Measurements from ENCODE around the gene FBXW10.
"Not testable (repeated sequence)": the region's sequence is repeated elsewhere in the genome, so short reads cannot be mapped to it uniquely, and the experiment has no call there.

Gene FBXW10

DNA sequence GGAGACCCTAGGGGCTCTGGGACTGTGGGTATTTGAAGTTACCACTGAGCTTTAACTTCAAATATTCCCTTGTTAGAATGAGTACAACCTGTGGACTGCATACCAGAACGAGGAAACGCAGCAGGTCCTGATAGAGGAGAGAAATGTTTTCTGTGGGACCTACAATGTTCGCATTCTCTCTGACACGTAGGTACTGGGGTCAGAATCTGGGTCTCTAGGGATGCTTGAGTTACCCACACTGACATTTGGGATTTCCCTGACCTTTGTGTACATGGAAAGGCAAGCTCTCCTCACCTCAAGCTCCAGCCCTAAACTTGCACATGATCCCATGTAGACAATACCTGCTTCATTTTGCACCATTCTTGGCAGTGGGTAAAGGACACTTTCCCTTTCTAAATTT lies 12.1 kb downstream of the FBXW10 start:
- not testable (repeated sequence) for DNase-seq (ENCODE audit: low read depth)

DNA sequence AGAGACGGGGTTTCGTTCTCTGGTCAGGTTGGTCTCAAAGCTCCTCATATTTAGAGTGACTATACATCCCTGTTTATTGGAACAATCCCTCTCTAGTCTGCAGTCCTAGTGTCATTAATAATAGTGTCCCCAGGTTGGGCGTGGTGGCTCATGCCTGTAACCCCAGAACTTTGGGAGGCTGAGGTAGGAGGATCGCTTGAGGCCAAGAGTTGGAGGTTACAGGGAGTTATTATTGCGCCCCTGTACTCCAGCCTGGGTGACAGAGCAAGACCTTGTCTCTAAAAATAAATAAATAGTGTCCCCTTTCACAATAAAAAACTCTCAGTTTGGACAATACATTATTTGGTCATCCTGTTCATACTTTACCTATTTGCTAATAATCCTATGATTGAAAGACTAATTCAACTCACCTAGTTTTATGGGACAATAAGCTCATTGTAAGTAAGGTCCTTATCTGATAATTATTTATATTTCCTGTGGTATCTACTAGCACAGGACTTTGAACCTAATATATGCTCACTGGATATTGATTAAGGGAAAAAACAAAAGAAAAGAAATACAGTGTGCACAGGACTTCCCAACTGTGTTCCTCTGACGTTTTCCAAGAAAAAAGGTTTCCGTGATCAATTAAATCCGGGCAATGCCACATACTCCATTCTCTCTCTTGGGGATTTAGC lies 13.7 kb downstream of the FBXW10 start:
- DNase-seq (ENCODE audit: low read depth): not testable (repeated sequence)

DNA sequence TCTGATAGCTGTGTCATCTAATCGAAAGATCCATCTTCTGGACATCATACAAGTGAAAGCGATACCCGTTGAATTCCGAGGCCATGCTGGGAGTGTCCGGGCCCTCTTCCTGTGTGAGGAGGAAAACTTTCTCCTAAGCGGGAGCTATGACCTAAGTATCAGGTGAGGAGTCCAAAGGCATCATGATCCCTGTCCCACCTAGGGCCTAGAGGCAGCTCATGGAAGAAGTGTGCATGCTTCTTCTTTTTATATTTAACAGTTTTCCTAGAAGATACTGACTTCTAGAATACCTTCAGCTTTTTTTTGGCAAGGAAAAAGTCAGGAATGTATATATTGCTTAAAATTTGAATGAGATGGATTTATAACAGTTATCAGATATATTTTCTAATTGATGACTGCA lies 14.5 kb downstream of the FBXW10 start:
- DNase-seq (ENCODE audit: low read depth): not testable (repeated sequence)

DNA sequence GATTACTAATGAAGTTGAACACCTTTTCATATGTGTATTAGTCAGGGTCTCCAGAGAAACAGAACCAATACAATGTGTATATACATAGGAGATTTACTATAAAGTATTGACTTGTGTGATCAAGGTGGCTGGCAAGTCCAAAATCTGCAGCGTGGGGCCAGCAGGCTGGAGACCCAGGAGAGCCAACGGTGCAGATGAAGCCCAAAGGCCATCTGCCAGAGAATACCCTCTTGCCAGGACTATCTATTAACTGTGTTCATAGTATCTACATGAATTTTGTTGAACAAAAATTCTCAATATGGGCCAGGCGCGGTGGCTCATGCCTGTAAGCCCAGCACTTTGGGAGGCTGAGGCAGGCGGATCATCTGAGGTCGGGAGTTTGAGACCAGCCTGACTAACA lies 16.4 kb downstream of the FBXW10 start:
- not testable (repeated sequence) for DNase-seq (ENCODE audit: low read depth)

DNA sequence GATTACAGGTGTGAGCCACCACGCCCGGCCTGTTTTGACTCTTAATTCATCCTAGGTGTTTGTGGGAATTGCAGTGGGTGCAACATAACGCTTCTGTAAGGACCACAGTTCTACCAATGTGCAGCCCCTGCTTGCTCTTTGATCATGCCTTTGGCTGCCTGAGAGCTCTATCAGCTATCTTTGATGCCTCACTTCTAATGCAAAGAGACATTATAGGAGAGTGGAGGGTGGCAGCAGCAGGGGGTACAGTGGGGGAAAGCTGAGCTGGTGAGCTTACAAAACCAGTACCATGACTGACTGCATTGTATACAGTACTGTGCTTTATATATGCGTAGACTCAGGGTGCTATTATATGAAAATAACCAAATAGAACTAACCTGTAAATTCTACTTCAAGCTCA lies 26.7 kb downstream of the FBXW10 start:
- not testable (repeated sequence) for DNase-seq (ENCODE audit: low read depth)

DNA sequence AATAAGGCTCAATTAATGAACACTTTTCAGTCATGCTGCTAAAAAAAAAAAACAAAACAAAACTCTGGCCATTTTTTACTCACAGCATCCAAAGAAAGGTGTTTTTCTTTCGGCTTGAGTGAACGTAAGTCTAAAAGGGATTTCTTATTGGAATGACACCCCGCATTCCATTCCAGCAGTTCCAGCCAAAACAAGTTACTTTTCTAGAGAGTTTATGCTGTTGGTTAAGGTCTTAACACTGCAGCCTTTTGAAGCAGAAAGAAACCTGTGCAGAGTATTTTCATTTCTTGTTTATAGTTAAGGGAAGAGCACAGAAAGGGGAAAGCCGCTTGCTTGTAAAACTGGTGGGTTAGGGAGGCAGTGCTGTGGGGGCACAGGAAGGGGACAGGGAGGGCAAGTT lies 27.2 kb downstream of the FBXW10 start:
- not testable (repeated sequence) for DNase-seq (ENCODE audit: low read depth)

DNA sequence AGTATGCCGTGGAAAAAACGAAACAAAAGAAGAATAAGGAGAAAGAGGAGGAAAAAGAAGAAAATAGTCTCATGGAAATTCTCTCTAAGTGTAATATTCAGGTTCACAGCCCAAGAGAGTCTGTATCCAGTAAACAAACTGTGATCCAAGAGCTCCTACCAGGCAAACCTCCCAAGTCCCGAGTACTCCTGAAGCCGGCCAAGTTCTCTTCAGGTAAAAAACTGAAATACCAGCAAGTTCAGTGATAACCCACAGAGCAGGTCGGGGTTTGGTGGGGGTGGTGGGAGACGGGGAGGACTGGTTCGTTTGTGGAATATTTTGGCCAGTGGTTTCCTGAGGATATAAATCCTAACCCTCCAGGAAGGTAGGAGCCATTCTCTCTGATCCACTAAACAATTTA lies 28.6 kb downstream of the FBXW10 start:
- no peak for DNase-seq (ENCODE audit: low read depth)

DNA sequence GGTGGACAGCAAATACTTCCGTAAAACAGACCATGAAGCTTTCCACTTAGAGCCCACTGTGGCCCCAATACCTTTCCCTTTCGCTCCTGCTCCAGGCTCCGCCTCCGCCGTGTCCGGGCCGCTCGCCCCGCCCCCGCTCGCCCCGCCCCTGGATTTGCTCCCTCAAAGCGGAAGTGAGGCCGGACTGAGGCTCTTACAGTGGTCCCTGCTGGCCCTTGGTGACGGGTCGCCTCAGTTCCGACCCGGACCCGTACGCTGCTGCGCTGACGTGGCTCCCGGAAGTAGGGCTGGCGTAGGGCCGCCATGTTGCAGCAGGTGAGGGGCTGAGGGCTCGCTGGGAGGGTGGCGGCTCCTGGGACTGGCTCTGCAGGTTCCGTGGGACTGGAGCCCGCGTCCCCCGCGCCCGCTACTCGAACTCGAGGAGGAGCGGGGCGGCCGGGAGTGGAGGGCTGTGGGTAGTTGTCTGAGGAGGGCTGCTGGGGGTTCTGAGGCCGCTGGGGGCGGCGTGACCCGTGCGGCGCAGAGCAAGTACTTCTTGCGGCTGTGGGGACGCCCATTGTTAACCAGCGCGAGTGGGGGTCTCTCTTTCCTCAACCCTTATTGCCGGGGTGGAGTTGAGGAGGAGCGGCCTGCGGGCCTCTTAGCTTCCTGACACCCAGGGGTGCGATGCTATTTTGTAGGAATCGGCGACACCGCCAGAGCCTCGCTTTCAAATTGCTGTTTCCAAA lies 37.3 kb downstream of the FBXW10 start, which contains the start of gene TVP23B:
TSS of gene TVP23B (plus strand) at position 193 of the 728 bp plus-strand sequence. CDS start at position 304, 111 bp downstream.
- peak; percentile 90 for DNase-seq (ENCODE audit: low read depth)

DNA sequence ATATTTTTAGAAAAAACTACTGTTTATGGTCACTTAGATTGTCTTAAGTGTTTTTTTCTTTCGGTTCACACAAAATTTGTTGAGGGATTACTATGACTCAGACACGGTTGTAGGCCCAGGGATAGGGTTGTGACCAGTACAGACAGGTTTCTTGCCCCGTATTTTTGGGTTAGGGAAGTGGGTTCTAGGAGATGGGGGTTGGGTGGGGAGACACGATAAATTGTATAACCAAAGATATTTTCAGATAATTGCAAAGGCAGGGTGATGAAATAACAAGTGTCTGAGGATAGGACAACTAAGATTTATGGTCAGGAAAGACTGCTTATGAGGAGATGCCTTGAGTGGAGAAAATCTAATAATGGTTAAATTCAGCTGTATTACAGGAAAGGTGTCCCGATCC lies 38.0 kb downstream of the FBXW10 start:
- DNase-seq (ENCODE audit: low read depth): not testable (repeated sequence)

DNA sequence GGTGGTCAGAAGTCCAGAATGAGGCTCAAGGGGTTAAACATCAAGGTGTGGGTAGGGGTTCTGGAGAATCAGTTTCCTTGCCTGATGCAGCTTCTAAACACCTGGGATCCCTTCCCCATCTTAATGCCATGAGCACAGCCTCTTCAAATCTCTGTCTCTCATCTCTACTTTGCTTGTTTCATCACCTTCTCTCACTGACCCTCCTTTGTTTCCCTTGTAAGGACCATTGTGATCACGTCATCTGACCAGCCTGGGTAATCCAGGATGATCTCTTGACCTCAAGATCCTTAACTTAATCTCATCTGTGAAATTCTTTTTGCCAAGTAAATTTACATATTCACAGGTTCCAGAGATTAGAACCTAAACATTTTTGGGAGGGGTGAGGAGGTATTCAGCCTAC lies 42.1 kb downstream of the FBXW10 start:
- not testable (repeated sequence) for DNase-seq (ENCODE audit: low read depth)

DNA sequence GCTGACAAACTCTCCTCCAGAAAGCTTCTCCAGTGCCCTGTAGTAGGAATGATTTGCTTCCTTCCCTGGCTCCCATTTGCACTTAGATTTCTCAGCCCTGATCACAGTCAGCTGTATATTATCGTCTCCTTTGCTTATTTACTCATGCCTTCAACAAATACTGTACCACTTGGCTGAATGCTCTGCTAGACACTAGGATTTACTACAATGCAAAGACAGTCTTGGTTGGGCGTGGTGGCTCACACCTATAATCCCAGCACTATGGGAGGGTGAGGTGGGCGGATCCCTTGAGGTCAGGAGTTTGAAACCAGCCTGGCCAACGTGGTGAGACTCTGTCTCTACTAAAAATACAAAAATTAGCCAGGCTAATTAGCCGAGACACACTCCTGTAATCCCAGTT lies 43.0 kb downstream of the FBXW10 start:
- not testable (repeated sequence) for DNase-seq (ENCODE audit: low read depth)

DNA sequence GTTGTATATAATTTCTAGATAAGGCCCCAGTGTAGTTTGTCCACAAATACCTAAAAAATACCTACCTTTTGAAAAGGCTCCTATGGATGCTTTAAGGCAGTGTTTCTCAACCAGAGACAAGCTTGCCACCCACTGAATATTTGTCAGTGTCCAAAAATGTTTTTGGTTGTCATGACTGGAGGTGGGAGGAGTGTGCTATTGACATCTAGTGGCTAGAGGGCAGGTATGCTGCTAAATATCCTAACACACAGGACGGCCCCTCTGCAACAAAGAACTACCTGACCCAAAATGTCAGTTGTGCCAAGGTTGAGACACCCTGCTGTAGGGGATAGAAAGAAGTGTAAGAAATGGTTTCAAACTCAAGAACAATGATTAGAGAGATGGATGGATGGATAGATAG lies 47.5 kb downstream of the FBXW10 start:
- not testable (repeated sequence) for DNase-seq (ENCODE audit: low read depth)

DNA sequence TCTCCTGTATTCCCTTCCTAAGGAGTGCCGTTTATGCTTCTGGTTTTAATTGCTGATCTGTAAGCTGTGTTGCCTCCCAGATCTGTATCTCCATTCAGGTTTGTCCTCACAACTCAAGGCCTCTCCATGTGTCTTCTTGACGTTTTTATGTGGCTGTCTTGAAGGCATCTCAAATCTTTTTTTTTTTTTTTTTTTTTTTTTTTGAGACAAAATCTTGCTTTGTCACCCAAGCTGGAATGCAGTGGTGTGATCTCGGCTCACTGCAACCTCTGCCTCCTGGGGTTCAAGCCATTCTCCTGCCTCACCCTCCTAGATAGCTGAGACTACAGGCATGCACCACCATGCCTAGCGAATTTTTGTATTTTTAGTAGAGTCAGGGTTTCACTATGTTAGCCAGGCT lies 51.0 kb downstream of the FBXW10 start:
- peak; percentile 20 for DNase-seq (ENCODE audit: low read depth)

DNA sequence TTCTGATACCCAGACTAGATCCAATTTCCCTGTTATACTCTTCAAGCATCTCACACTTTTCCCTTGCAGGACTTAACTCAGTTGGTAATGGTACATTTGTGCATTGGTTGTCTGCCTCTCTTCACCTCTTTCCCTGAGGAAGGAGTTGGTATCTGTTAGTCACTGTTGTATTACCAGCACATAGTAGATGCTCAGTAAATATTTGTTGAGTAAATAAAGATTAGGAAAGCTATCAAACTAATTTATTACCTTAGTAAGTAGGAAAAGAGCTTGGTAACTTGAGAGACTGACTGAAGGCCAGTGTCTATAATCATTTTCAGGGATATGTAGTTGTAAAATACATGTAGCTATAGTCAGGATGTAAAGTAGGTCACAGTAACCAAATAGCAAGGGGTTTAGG lies 53.0 kb downstream of the FBXW10 start:
- not testable (repeated sequence) for DNase-seq (ENCODE audit: low read depth)

DNA sequence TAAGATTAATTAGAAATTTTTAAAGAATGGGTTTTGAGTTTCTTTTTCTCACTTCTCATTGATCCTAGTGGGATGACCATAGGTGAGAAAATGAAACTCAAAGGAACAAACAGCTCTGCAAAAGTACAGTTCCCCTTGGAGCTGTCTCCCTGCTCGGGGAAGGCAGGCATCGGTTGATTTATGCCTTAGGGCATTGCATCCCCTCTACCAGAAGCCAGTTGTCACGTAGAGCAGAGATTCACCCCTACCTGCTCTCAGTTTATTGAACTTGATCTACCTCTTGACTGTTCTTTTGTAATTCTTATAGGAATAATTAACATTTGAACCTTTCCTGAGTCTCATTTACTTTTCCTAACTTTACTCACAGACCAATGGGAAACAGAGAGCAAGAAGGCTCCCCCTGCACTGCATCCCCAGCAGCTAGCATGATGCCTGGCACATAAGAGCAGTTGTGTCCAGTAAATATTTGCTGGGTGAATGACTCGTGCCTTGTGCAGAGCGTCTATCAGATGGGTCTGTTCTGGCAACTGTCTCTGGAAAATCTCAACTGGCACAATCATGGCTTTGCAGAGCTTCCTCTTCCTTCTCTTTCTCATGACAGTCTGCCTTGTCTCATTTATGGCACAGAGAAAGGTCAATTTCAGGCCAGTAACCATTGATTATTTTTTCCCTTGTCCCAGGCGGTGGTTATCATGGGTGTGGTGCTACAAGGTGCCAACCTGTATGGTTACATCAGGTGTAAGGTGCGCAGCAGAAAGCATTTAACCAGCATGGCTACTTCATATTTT lies 59.8 kb downstream of the FBXW10 start:
- not testable (repeated sequence) for DNase-seq (ENCODE audit: low read depth)

DNA sequence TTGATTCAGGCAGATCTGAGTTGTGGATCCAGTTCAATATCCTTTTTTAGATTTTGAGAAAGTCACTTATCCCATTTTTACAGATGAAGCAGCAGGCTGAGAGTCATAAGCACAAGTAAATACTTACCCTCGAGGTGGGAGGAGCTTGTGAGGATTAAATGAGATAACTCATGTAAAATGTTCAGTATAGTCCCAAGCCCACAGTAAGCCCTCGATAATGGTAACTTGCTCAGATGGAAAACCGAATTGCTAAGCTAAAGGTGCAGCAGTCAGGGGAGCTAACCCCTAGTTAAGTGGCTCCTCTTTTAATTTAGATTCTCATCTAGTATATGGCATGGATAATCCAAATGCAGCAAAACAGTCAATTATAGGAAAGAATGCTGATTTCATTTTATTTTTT lies 72.1 kb downstream of the FBXW10 start:
- not testable (repeated sequence) for DNase-seq (ENCODE audit: low read depth)

DNA sequence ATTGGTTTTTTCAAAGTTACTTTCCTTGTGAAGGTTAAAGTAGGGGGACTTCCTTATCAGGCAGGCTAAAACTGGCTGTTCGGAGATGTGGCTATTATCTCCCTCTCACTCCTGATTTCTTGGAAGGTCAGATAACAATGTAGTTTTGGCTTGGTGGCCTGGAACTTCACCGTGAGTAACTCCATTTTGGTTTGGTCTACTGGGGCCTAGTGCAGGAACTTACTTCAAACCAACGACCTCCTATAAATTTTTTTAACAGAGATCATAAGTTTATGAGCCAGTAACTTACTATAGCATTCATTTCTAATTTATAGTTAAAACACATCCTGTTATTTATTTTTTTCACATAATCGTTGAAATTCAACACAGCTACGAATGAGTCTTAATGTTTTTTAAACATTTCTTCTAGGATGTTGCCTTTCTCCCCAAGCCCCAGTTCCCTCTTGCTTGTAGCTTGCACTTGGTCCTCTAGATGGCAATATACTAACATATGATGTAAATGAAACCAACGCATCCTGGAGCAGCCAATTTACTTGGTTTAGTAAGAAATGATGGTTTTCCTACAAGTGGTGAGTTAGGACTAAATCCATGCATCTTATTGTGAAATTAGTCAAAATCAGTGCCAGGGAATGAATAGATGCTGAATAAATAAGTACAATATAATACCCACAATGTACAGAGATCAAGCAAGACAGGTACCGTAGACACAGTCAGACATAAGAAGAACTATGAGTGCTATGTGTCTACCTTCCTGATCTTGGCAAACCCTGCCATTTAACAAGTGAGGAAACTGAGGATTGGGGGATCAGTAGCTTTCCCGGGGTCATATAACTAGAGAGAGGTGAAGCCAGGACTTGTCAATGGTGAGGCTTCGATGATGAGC lies 72.9 kb downstream of the FBXW10 start:
- DNase-seq (ENCODE audit: low read depth): peak; percentile 81

DNA sequence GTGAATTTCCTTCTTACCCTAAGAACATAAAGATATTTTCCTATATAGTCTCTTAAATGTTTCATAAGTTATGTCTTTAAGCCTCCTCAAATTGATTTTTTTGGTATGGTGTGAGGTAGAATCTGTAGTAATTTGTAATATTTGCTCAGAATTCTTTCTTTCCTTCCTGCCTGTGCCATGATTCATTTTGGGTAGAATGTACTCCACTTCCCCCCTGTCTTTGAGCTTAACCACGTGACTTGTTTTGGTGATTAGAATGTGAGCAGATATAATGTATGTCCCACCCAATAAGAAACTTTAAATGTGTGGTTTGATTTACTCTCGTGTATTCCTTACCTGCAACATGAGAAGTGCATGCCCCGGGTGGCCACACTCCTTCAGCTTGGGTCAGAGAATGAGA lies 77.6 kb downstream of the FBXW10 start:
- DNase-seq (ENCODE audit: low read depth): not testable (repeated sequence)

DNA sequence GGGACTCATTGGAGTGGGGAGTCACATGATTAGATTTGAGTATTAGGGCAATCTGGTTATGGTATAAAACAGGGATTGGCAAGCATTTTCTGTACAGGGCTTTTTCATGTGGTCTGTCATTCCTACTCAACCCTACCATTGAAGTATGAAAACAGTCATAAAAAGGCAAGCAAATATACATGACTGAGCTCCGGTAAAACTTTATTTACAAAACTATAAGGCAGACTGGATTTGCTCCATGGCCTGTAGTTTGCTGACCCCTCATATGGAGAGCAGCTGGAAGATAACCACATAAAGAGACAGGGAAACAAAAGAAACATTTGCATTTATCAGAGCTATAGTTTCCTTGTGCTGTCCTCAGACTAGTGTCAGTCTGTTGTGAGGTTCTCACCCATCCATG lies 83.8 kb downstream of the FBXW10 start:
- DNase-seq (ENCODE audit: low read depth): not testable (repeated sequence)
